A172 (cell line): Measurements from ENCODE around the gene RTCA. TPM values are rescaled to one million over a fixed set of nuclear protein-coding genes. Genes with fewer than 3 reads are reported as not detected.
"Not testable (repeated sequence)": the region's sequence is repeated elsewhere in the genome, so short reads cannot be mapped to it uniquely, and the experiment has no call there.

Experiments used
- DNase-seq: peaks from one replicate; pipeline ENCODE4 v3.0.0-alpha.2; 2015; ENCODE audit warnings: low spot score
- total RNA-seq: library from RNA; depleted of rRNA; stranded (reverse); fragments of >200 nt; shearing (Covaris generic); gene quantifications from 2 replicates; pipeline ENCODE4 v1.2.3, GENCODE V29; 2014; rRNA removed

RTCA gene
- total RNA-seq, result 43.2 and 58.2 TPM in 2 replicates

GRCh38 chr1:100265931-100266740 is at the start of gene RTCA:
Gene RTCA, plus strand, starts transcription at chr1:100266216. Its CDS starts 160 bp downstream, at chr1:100266376.
- peak; percentile 89 for DNase-seq

- no peak for DNase-seq
Measured at GRCh38 chr1:100217834-100218233, 48.2 kb upstream of the RTCA start.

- DNase-seq, result no peak
Measured at GRCh38 chr1:100219457-100219856, 46.6 kb upstream of the RTCA start.

GRCh38 chr1:100219883-100220282 is 46.1 kb upstream of the RTCA start:
- DNase-seq, result no peak

GRCh38 chr1:100222428-100222827 is 43.6 kb upstream of the RTCA start:
- DNase-seq, result no peak

- DNase-seq, result no peak
Measured at GRCh38 chr1:100229681-100230443, 36.2 kb upstream of the RTCA start.

- no peak for DNase-seq
Measured at GRCh38 chr1:100230765-100231164, 35.3 kb upstream of the RTCA start.

- DNase-seq, result no peak
Measured at GRCh38 chr1:100231721-100232120, 34.3 kb upstream of the RTCA start.

- no peak for DNase-seq
Measured at GRCh38 chr1:100232156-100232555, 33.9 kb upstream of the RTCA start.

- not testable (repeated sequence) for DNase-seq
Measured at GRCh38 chr1:100233566-100233965, 32.5 kb upstream of the RTCA start.

- DNase-seq, result no peak
Measured at GRCh38 chr1:100234432-100234831, 31.6 kb upstream of the RTCA start.

GRCh38 chr1:100237091-100237490 is 28.9 kb upstream of the RTCA start:
- no peak for DNase-seq

GRCh38 chr1:100239961-100240360 is 26.1 kb upstream of the RTCA start:
- no peak for DNase-seq

- DNase-seq, result no peak
Measured at GRCh38 chr1:100240631-100241030, 25.4 kb upstream of the RTCA start.

GRCh38 chr1:100246738-100247137 is 19.3 kb upstream of the RTCA start:
- no peak for DNase-seq

GRCh38 chr1:100249155-100249536 is 16.9 kb upstream of the RTCA start:
- DNase-seq, result no peak

- DNase-seq, result peak; percentile 94
Measured at GRCh38 chr1:100249537-100250257, 16.3 kb upstream of the RTCA start, which contains the start of gene DBT. Gene DBT, minus strand, starts transcription at chr1:100249834. Its CDS starts 14 bp downstream, at chr1:100249820.

GRCh38 chr1:100250264-100250663 is 15.8 kb upstream of the RTCA start:
- no peak for DNase-seq

GRCh38 chr1:100250807-100251206 is 15.2 kb upstream of the RTCA start:
- DNase-seq, result no peak

- DNase-seq, result no peak
Measured at GRCh38 chr1:100252901-100253300, 13.1 kb upstream of the RTCA start.

GRCh38 chr1:100253552-100253951 is 12.5 kb upstream of the RTCA start:
- DNase-seq, result no peak

- not testable (repeated sequence) for DNase-seq
Measured at GRCh38 chr1:100256273-100256672, 9.7 kb upstream of the RTCA start.
